Neural crest cell (in vitro differentiated cells): ENCODE data around the gene C1S. TPM values are rescaled to one million over a fixed set of nuclear protein-coding genes. Genes with fewer than 3 reads are reported as not detected.

Source experiments
- DNase-seq: peaks from one replicate; pipeline ENCODE4 v3.0.0; 2021; ENCODE audit warnings: low read depth, mixed read lengths, low spot score
- H3K27ac Mint-ChIP-seq: one replicate; pipeline ENCODE4 v1.8.0; 2021; ENCODE audit warnings: mild to moderate bottlenecking, mixed read lengths; ENCODE audit not compliant: unreplicated experiment
- H3K27me3 Mint-ChIP-seq: 2 replicates; pipeline ENCODE4 v1.8.0; 2021; ENCODE audit warnings: low read depth, mild to moderate bottlenecking, mixed read lengths
- H3K36me3 Mint-ChIP-seq: 2 replicates; pipeline ENCODE4 v1.8.0; 2021; ENCODE audit warnings: low read depth, mild to moderate bottlenecking, mixed read lengths
- H3K4me1 Mint-ChIP-seq: 2 replicates; pipeline ENCODE4 v1.8.0; 2021; ENCODE audit warnings: mixed read lengths
- H3K4me3 Mint-ChIP-seq: one replicate; pipeline ENCODE4 v1.8.0; 2021; ENCODE audit warnings: mild to moderate bottlenecking, mixed read lengths
- H3K9me3 Mint-ChIP-seq: 2 replicates; pipeline ENCODE4 v1.8.0; 2021; ENCODE audit warnings: mixed read lengths
- CTCF ChIP-seq: fragments of 200-600 bp; sonication (generic); conservative IDR thresholded peaks from 2 replicates; pipeline ENCODE4 v1.5.0; 2021; ENCODE audit warnings: antibody characterized with exemption, mild to moderate bottlenecking
- total RNA-seq: library from RNA; stranded (reverse); gene quantifications from 2 replicates; pipeline ENCODE4 v1.2.1, GENCODE V29; 2021

The C1S gene
- total RNA-seq, 1 donor from 2014 or later: 2.2 TPM

GRCh38 chr12:7065073-7065623 is 4.6 kb downstream of the C1S start:
- TF ChIP-seq CTCF: no peak
- peaks cover 10% of the 10 kb centered on the region for H3K27me3 Mint-ChIP-seq
- H3K36me3 Mint-ChIP-seq: no peaks in the 10 kb centered on the region
- H3K4me3 Mint-ChIP-seq: no peak overlapping the region
- no peaks in the 10 kb centered on the region for H3K9me3 Mint-ChIP-seq
- no peak overlapping the region for H3K27ac Mint-ChIP-seq
- DNase-seq: no peak
- no peaks in the 10 kb centered on the region for H3K4me1 Mint-ChIP-seq

GRCh38 chr12:7066596-7066995 is 6.1 kb downstream of the C1S start:
- no peaks in the 10 kb centered on the region for H3K9me3 Mint-ChIP-seq
- no peak overlapping the region for H3K27ac Mint-ChIP-seq
- no peak overlapping the region for H3K4me3 Mint-ChIP-seq
- DNase-seq: no peak
- no peak for TF ChIP-seq CTCF
- H3K27me3 Mint-ChIP-seq: no peaks in the 10 kb centered on the region
- H3K36me3 Mint-ChIP-seq: no peaks in the 10 kb centered on the region
- H3K4me1 Mint-ChIP-seq: no peaks in the 10 kb centered on the region

GRCh38 chr12:7067096-7067495 is 6.6 kb downstream of the C1S start:
- Mint-ChIP-seq H3K4me3 (no peak overlapping the region), H3K27me3 (peaks cover 2% of the 10 kb centered on the region), H3K27ac (no peak overlapping the region), H3K4me1 (no peaks in the 10 kb centered on the region), H3K36me3 (no peaks in the 10 kb centered on the region), H3K9me3 (no peaks in the 10 kb centered on the region)
- no peak for TF ChIP-seq CTCF
- DNase-seq: no peak

GRCh38 chr12:7068240-7068993 is 7.9 kb downstream of the C1S start:
- DNase-seq: no peak
- TF ChIP-seq CTCF: no peak
- Mint-ChIP-seq H3K36me3 (no peaks in the 10 kb centered on the region), H3K27ac (no peak overlapping the region), H3K9me3 (no peaks in the 10 kb centered on the region), H3K27me3 (peaks cover 6% of the 10 kb centered on the region), H3K4me1 (no peaks in the 10 kb centered on the region), H3K4me3 (no peak overlapping the region)

- Mint-ChIP-seq H3K27me3 (peaks cover 6% of the 10 kb centered on the region), H3K9me3 (no peaks in the 10 kb centered on the region), H3K4me3 (no peak overlapping the region), H3K4me1 (peaks cover 4% of the 10 kb centered on the region), H3K27ac (no peak overlapping the region), H3K36me3 (no peaks in the 10 kb centered on the region)
- no peak for DNase-seq
- no peak for TF ChIP-seq CTCF
Measured at GRCh38 chr12:7068994-7069346, 8.5 kb downstream of the C1S start.
